ENCODE results near the gene BAG2.
A peak's percentile ranks its signal among the peaks of the same experiment; 100 is the strongest.

The BAG2 gene

DNA sequence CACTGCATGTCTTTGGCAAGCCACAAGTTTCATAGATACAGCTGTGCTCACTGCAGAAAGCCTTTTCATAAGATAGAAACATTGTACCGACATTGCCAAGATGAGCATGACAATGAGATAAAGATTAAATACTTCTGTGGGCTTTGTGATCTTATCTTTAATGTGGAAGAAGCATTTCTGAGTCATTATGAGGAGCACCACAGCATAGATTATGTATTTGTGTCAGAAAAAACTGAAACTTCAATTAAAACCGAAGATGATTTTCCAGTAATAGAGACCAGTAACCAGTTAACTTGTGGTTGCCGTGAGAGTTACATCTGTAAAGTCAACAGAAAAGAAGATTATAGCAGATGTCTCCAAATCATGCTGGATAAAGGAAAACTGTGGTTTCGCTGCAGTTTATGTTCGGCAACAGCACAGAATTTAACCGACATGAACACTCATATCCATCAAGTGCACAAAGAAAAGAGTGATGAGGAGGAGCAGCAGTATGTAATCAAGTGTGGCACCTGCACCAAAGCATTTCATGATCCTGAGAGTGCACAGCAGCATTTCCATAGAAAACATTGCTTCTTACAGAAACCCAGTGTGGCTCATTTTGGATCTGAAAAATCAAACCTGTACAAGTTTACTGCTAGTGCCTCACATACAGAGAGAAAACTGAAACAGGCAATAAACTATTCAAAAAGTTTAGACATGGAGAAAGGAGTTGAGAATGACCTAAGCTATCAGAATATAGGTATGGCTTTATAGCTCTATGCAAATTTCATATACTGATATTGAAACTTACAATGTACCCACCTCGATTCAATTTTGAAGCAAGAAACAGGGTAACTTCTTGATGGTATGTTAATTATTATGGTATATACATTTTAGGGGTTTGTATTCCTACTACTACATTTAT is 23.9 kb upstream of the BAG2 start:
- TF ChIP-seq, protein P1, sequence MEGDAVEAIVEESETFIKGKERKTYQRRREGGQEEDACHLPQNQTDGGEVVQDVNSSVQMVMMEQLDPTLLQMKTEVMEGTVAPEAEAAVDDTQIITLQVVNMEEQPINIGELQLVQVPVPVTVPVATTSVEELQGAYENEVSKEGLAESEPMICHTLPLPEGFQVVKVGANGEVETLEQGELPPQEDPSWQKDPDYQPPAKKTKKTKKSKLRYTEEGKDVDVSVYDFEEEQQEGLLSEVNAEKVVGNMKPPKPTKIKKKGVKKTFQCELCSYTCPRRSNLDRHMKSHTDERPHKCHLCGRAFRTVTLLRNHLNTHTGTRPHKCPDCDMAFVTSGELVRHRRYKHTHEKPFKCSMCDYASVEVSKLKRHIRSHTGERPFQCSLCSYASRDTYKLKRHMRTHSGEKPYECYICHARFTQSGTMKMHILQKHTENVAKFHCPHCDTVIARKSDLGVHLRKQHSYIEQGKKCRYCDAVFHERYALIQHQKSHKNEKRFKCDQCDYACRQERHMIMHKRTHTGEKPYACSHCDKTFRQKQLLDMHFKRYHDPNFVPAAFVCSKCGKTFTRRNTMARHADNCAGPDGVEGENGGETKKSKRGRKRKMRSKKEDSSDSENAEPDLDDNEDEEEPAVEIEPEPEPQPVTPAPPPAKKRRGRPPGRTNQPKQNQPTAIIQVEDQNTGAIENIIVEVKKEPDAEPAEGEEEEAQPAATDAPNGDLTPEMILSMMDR (conservative IDR thresholded peaks at IDR 0.05; ENCODE audit: low read depth, low read length): no peak
- DNase-seq (ENCODE audit: low read depth): no peak
- no peak overlapping the region for H3K4me3 ChIP-seq (ENCODE audit: low read depth, low read length)

DNA sequence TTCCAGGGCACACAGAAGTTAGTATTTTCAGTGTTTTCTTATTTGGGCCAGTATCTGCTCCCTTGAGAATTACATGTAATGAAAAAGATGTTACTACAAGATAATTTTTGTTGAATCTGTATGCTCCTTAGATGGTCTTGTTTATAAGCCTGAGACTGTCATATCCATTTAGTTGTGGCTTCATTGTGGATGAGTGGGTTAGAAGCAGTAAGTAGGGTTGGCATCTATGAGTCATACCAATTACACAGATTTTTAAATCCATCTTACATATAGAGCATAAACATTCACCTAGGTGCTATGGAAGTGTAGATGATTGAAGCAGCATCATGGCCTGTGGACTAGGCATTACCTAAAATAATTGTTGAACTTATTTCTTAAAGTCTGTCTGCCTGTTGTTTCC is 13.5 kb upstream of the BAG2 start:
- no peak for DNase-seq (ENCODE audit: low read depth)
- H3K4me3 ChIP-seq (ENCODE audit: low read depth, low read length): no peak overlapping the region
- TF ChIP-seq, protein P1 (conservative IDR thresholded peaks at IDR 0.05; ENCODE audit: low read depth, low read length): no peak

DNA sequence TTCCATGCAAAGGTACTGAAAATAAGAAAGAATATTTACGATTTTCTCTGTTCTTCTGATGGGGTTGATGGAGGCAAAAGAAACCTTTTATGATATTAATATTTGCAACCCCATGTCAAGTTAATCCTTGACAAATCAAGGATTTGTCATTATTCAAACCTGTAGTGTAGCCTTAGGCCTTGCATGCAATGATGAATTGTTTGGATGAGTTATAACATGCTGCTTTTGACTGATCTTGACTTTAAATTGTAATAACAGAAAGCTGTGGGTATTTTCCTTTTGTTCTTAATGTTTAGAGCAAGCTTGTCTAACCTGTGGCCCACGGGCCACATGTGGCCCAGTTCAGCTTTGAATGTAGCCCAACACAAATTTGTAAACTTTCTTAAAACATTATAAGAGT is 13.0 kb upstream of the BAG2 start:
- TF ChIP-seq, protein P1 (conservative IDR thresholded peaks at IDR 0.05; ENCODE audit: low read depth, low read length): no peak
- no peak overlapping the region for H3K4me3 ChIP-seq (ENCODE audit: low read depth, low read length)
- DNase-seq (ENCODE audit: low read depth): no peak

DNA sequence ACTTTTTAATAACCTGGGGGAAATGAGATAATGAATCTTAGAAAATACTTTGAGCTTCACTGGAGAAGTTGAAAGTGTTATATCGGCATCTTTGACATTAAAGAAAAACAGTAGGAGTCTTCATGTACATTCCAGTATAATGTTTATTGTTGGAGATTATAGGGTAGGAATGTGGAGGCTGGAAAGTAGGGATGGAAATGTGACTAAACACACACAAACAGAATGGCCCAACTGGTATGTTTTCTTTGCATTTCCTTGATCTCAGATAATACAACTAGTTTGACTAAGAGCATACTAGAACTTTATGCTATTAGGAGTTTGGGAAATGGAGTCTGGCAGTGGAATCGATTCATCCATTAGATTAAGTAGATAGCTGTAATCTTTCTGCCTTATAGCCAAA is 10.1 kb upstream of the BAG2 start:
- TF ChIP-seq, protein P1 (conservative IDR thresholded peaks at IDR 0.05; ENCODE audit: low read depth, low read length): no peak
- no peak overlapping the region for H3K4me3 ChIP-seq (ENCODE audit: low read depth, low read length)
- DNase-seq (ENCODE audit: low read depth): no peak

DNA sequence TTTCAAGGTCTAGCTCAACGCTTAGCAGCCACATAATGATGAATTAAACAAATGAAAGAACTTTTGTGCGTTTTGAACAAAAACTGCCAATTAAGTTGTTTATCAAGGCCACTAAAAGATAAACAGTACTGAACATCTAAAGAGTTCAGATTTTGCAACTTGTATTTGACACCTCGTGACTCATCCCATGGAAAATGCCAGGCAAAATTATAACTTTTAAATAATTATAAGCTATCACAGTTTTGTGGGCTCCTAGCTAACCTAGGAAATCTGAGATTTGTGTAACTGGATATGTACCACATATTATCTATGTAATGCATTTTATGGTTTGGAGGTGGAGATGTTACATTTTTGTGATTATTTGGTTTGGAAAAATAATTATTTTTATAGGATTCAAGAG is 9.6 kb upstream of the BAG2 start:
- H3K4me3 ChIP-seq (ENCODE audit: low read depth, low read length): no peak overlapping the region
- TF ChIP-seq, protein P1 (conservative IDR thresholded peaks at IDR 0.05; ENCODE audit: low read depth, low read length): no peak
- peak; percentile 30 for DNase-seq (ENCODE audit: low read depth)

DNA sequence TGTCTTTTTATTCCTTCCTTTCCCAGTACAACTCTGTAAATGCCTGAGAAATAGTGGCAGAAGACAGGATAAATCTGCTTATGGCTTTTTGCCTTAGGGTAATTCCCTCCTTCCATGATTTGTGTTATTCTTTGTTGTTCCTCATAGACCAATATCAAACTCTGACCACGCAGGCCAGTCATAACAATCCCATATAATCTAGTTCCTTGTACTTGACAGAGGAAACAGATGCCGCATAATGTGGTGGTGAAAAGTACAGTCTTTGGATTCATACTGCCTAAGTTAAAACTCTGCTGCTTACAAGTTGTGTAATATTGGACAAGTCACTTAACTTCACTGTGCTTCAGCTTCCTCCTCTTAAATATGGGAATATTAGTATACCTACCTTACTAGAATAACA is 8.2 kb upstream of the BAG2 start:
- TF ChIP-seq, protein P1 (conservative IDR thresholded peaks at IDR 0.05; ENCODE audit: low read depth, low read length): no peak
- no peak overlapping the region for H3K4me3 ChIP-seq (ENCODE audit: low read depth, low read length)
- no peak for DNase-seq (ENCODE audit: low read depth)

DNA sequence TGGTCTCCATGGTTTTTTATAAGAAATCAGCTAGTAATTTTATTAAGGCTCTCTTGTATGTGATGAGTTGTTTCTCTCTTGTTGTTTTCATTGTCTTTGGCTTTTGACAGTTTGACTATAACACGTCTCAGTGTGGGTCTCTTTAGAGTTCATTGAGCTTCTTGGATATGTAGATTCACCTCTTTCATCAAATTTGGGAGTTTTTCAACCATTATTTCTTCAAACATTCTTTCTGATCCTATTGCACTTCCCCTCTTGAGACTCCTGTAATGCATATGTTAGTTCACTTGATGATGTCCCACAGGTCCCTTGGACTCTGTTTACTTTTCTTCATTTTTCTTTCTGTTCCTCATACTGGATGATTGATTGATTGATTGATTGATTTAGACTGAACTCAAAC is 7.0 kb upstream of the BAG2 start:
- no peak for DNase-seq (ENCODE audit: low read depth)
- H3K4me3 ChIP-seq (ENCODE audit: low read depth, low read length): no peak overlapping the region
- TF ChIP-seq, protein P1 (conservative IDR thresholded peaks at IDR 0.05; ENCODE audit: low read depth, low read length): no peak
